ENCODE results near the gene TENM4.

The TENM4 gene

DNA sequence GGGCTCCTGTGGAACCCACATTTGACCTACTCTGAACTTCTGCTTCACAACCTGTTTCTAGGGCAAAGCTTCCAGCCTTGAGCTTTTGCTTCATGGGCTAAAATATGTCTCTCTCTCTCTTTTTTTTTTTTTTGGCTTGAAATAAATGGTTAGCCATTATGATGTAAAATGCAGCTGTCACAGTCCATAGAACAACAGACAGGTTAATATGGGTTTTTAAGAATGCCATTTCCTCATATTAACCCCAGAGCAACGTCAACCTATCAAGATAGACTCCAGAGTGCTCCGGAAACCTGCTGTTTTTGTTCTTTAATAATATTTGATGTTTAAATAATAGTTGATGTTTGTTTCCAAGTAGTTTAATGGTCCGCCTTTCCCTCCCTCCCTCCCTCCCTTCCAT lies 285.6 kb downstream of the TENM4 start:
- Histone ChIP-seq H3K27ac (no peak overlapping the region), H3K4me3 (no peak overlapping the region)
- TF ChIP-seq, protein P1, sequence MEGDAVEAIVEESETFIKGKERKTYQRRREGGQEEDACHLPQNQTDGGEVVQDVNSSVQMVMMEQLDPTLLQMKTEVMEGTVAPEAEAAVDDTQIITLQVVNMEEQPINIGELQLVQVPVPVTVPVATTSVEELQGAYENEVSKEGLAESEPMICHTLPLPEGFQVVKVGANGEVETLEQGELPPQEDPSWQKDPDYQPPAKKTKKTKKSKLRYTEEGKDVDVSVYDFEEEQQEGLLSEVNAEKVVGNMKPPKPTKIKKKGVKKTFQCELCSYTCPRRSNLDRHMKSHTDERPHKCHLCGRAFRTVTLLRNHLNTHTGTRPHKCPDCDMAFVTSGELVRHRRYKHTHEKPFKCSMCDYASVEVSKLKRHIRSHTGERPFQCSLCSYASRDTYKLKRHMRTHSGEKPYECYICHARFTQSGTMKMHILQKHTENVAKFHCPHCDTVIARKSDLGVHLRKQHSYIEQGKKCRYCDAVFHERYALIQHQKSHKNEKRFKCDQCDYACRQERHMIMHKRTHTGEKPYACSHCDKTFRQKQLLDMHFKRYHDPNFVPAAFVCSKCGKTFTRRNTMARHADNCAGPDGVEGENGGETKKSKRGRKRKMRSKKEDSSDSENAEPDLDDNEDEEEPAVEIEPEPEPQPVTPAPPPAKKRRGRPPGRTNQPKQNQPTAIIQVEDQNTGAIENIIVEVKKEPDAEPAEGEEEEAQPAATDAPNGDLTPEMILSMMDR (IDR thresholded peaks at IDR 0.05) = no peak
- no peak for DNase-seq (ENCODE audit: low spot score)

DNA sequence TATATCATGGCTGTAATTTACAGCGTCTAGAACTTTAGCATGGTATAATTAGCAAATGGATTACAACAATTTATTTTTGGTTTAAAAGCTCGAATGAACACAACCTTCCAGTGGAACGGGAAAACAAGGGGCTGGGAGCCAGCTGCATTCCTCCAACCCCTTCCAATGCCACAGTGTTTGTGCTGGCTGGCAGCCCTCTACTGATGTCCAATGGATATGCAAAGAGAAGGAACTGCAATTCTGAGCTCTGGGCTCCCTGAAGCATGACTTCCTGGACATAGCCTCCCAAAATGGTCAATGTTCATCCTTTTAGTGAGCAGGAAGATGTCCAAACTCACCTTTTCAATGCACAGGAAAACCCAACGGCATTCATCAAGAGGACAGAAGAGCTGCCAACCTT lies 288.3 kb downstream of the TENM4 start:
- H3K4me3 ChIP-seq = no peak overlapping the region
- DNase-seq (ENCODE audit: low spot score) = no peak
- peak overlapping the region in 1 of 2 donors; percentile 57 for H3K27ac ChIP-seq
- TF ChIP-seq, protein P1 (IDR thresholded peaks at IDR 0.05) = no peak

DNA sequence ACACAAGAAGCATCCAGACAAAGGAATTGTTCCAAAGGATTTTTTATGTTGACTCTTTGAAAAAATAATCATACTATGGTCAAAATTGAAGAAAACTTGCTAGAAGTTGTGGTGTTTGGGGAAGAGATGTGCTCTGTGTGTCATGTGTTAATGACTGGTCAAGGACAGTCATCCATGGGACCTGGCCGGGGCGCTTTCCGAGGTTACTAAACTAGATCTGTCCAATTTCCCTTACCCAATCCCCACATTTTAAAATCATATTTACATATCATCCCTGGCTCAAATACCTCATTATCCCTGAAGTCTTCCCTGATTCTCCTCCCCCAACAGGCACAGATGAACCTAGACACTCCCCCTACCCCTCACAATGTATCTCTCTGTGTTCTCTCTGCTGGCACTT lies 289.4 kb downstream of the TENM4 start:
- H3K4me3 ChIP-seq = no peak overlapping the region
- TF ChIP-seq, protein P1 (IDR thresholded peaks at IDR 0.05) = no peak

DNA sequence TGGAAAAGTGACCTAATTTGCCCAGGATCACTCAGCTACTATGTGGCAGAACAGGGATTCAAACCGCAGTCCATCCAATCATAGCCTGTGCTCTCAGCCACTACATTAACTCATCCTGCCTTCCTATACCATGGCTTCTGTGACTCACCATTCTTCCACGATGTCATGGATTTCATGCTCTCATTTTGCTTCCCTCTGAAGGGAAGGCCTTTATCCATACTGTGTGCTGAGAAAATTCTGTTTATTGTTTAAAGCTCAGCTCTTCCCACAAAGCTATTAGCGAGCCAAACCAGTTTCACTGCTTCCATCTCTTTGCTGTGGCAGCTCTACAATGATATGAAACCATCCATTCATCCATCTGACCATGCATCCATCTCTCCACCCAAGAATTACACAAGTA lies 289.9 kb downstream of the TENM4 start:
- H3K27ac ChIP-seq = no peak overlapping the region
- no peak for DNase-seq (ENCODE audit: low spot score)
- TF ChIP-seq, protein P1 (IDR thresholded peaks at IDR 0.05) = no peak
- H3K4me3 ChIP-seq = no peak overlapping the region

More for the DNA sequence above, 289.4 kb downstream of the TENM4 start:
- DNase-seq (ENCODE audit: low spot score) = no peak
- no peak overlapping the region for H3K27ac ChIP-seq

DNA sequence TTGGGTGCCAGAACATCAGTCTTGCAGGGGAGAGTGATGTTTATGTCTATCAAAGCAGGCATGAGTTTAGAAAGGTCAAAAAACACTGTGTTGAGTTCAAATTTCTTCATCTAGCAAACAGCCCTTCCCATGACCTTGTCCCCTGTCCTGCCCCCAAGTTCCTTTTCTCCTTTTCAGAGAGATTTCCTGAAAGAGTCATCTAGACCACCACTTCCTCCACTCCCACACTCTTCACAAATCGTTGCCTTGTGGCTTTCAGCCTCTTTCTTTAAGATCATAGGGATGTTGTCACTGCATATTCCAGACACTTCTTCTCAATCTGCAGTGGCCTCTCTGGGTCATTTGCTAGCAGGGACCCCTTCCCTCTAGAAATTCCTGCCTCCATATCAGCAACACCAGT lies 290.5 kb downstream of the TENM4 start:
- Histone ChIP-seq H3K4me3 (no peak overlapping the region), H3K27ac (no peak overlapping the region)
- no peak for DNase-seq (ENCODE audit: low spot score)
- TF ChIP-seq, protein P1 (IDR thresholded peaks at IDR 0.05) = no peak

DNA sequence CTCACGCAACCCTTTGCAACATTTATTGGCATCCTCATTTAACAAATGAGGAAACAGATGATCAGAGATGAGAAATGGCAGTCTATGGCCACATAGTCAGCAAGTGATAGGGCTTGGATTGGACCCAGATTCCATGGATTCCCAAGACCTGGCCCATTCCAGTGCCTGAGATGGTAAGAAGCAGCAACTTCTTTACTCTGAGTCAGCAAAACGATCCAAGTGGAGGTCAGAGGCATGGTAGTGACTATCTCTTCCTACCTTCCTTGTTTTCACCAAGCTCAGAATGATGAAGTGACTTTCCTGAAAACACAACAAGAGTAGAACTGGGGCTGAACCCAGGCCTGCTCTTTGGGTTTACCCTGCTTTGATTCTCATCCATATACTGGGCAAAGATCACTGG lies 293.1 kb downstream of the TENM4 start:
- TF ChIP-seq, protein P1 (IDR thresholded peaks at IDR 0.05) = no peak
- Histone ChIP-seq H3K27ac (no peak overlapping the region), H3K4me3 (no peak overlapping the region)
- DNase-seq (ENCODE audit: low spot score) = no peak

DNA sequence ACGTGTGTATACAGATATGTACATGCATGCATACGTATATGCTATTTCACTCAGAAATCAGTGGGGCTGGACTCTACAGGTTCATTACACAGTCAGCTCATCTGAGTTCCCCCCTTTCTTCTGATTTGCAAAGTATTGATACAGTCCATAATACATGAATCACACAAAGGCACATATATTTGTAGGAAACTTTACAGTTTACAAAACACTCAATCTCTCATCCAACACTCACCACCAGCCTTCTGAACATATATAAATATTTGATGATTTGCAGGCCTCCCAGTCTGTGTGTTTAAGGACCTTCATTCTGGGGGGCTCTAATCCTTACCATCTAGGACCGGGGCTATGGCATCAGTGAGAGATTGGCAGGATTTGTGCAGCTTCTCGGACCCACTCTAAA lies 293.8 kb downstream of the TENM4 start:
- no peak for DNase-seq (ENCODE audit: low spot score)
- Histone ChIP-seq H3K27ac (no peak overlapping the region), H3K4me3 (no peak overlapping the region)
- TF ChIP-seq, protein P1 (IDR thresholded peaks at IDR 0.05) = no peak
